ENCODE results near the gene MTCL1.

The MTCL1 gene

DNA sequence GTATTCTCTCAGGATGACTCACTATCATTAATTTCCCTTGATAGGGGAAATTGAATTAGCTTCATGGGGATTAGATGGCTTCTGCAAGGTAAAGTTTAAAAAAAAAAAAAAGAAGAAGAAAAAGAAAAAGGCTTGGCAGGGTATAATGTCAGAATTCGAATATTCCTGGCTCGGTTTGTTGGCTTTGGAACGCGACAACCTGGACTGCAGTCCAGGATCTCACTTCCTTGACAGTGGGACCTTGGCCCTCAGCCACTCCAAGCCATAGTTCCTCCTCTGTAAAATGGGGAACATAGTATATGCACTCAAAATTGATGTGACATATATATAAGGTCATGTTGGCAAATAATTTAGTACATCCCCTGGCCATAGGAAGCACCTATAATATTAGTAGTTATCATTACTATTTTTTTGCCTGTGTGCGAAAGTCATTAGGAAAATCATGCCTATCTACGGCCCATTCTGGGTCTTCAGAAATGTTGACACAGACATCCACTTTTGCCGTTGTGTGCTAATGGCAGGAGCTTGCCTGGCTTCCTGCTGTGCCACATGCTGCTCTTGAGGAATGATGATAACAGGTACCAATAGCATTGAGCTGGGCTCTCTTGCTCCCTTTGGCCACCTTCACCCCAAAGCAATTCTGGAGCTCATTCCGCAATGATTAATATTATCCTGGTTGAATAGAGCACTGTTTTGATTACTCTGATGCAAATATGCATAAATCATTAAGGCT is 97.9 kb downstream of the MTCL1 start:
- no peak overlapping the region for H3K4me3 ChIP-seq (ENCODE audit: low read depth, low read length)
- no peak for DNase-seq (ENCODE audit: low read depth)
- TF ChIP-seq POLR2A (IDR thresholded peaks at IDR 0.05; ENCODE audit: extremely low read depth, insufficient read length) (no peak), MYC (IDR thresholded peaks at IDR 0.05; ENCODE audit: low read depth, low read length) (no peak)
- TF ChIP-seq, protein P1, sequence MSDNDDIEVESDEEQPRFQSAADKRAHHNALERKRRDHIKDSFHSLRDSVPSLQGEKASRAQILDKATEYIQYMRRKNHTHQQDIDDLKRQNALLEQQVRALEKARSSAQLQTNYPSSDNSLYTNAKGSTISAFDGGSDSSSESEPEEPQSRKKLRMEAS (IDR thresholded peaks at IDR 0.05; ENCODE audit: low read depth, low read length) = no peak
- TF ChIP-seq, protein P2, sequence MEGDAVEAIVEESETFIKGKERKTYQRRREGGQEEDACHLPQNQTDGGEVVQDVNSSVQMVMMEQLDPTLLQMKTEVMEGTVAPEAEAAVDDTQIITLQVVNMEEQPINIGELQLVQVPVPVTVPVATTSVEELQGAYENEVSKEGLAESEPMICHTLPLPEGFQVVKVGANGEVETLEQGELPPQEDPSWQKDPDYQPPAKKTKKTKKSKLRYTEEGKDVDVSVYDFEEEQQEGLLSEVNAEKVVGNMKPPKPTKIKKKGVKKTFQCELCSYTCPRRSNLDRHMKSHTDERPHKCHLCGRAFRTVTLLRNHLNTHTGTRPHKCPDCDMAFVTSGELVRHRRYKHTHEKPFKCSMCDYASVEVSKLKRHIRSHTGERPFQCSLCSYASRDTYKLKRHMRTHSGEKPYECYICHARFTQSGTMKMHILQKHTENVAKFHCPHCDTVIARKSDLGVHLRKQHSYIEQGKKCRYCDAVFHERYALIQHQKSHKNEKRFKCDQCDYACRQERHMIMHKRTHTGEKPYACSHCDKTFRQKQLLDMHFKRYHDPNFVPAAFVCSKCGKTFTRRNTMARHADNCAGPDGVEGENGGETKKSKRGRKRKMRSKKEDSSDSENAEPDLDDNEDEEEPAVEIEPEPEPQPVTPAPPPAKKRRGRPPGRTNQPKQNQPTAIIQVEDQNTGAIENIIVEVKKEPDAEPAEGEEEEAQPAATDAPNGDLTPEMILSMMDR (IDR thresholded peaks at IDR 0.05; ENCODE audit: low read depth, low read length) = no peak

DNA sequence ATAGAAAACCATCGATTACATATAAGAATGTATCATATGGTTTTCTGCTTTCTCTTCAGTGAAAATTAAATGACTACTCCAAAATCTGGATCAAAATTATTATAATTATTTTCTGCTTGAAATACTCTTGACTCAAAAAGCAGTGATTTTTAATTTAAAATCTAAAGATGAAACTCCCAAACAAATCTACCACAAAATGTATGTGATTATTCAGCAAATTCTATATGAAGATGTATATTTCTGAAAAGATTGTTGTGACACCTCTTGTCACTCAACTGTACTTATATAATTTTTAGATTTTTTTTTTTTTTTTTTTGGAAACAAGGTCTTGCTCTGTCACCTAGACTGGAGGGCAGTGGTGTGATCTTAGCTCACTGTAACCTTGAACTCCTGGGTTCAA is 98.6 kb downstream of the MTCL1 start:
- no peak for DNase-seq (ENCODE audit: low read depth)
- no peak overlapping the region for H3K4me3 ChIP-seq (ENCODE audit: low read depth, low read length)
- TF ChIP-seq, protein P2 (IDR thresholded peaks at IDR 0.05; ENCODE audit: low read depth, low read length) = no peak
- TF ChIP-seq MYC (IDR thresholded peaks at IDR 0.05; ENCODE audit: low read depth, low read length) = no peak
- TF ChIP-seq, protein P1 (IDR thresholded peaks at IDR 0.05; ENCODE audit: low read depth, low read length) = no peak
- TF ChIP-seq POLR2A (IDR thresholded peaks at IDR 0.05; ENCODE audit: extremely low read depth, insufficient read length) = no peak

DNA sequence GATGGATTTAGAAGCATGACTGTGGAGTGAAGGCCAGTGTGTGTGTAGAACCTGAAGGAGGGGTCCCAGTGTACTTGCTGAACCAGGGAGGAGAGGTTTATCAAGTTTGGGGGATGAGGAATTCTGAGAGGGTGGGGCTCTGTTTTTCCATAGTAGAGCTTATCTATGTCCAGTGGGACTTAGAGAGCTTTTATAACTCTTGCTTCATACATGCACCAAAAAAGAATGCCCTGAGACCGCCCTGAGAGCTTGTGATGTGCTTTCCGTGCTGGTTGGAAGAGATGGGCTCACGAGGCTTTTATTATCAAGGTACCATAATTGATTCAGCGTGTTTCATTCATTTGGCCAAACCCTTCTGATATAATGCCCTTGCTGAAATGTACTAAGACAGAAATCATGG is 100.2 kb downstream of the MTCL1 start:
- TF ChIP-seq, protein P2 (IDR thresholded peaks at IDR 0.05; ENCODE audit: low read depth, low read length) = no peak
- no peak for TF ChIP-seq MYC (IDR thresholded peaks at IDR 0.05; ENCODE audit: low read depth, low read length)
- H3K4me3 ChIP-seq (ENCODE audit: low read depth, low read length) = no peak overlapping the region
- no peak for DNase-seq (ENCODE audit: low read depth)

DNA sequence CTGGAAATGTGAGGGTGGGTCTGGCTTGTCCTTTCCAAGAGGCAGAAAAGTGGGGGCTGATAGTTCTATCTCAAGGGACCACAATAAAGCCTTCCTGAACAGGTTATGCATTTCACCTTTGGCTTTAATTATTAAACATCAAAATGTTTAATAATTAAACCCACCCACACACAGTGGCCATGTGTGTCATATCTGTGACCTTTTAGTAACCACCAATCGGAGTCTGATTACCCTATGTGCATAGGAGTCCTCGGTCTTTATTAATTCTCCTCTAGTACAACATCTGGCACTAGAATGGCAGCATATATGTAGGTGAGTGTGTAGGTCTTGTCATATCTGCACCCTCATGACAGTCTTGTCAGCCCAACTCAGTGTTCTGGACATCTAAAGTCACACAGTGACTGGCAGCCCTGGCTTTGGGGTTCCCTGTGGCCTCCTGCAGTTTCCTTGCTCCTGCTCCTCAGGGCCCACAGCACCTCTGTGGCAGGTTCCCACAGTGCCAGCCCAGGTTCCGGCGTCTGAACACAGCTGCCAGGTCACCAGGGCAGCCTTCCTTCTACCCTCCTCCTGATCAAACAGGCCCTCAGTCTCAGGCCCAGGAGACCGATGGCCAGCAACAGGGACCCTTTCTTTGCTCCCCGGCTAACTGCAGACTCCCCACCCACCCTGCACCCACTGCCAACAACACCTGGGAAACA is 100.9 kb downstream of the MTCL1 start:
- no peak overlapping the region for H3K4me3 ChIP-seq (ENCODE audit: low read depth, low read length)
- DNase-seq (ENCODE audit: low read depth) = no peak
- TF ChIP-seq MYC (IDR thresholded peaks at IDR 0.05; ENCODE audit: low read depth, low read length) (no peak), POLR2A (IDR thresholded peaks at IDR 0.05; ENCODE audit: extremely low read depth, insufficient read length) (no peak)
- TF ChIP-seq, protein P1 (IDR thresholded peaks at IDR 0.05; ENCODE audit: low read depth, low read length) = no peak
- TF ChIP-seq, protein P2 (IDR thresholded peaks at IDR 0.05; ENCODE audit: low read depth, low read length) = no peak

DNA sequence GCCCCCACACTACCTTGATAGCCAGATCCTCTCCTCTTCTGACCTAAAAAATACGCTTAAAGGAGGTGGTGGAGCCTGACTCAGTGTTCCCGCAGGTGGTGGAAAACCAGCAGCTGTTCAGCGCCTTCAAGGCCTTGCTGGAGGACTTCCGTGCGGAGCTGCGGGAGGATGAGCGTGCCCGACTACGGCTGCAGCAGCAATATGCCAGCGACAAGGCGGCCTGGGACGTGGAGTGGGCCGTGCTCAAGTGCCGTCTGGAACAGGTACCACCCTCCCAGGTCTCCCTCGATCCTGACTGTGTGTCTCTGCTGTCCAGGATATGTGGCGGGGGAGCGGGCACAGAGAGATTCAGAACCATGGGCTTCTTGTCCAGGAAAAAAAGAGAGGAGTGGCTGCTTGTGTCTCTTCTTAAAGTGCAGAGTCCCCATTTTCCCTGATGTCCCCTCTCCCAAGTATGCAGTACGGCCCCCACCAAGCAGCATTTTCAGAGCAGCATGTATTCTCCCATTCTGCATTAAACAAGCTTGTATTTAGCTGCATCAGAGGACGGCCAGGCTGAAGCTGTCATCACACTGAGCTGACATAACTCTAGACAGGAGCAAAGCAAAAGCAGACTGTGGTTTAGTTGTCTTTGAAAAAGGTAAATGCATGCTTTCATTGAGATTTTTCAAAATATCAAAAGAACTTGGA is 101.6 kb downstream of the MTCL1 start:
- DNase-seq (ENCODE audit: low read depth) = no peak
- TF ChIP-seq, protein P2 (IDR thresholded peaks at IDR 0.05; ENCODE audit: low read depth, low read length) = no peak
- TF ChIP-seq POLR2A (IDR thresholded peaks at IDR 0.05; ENCODE audit: extremely low read depth, insufficient read length) = no peak
- TF ChIP-seq, protein P1 (IDR thresholded peaks at IDR 0.05; ENCODE audit: low read depth, low read length) = no peak
- H3K4me3 ChIP-seq (ENCODE audit: low read depth, low read length) = no peak overlapping the region
